Measurements from ENCODE around the gene AKAP9.
"Not testable (repeated sequence)": the region's sequence is repeated elsewhere in the genome, so short reads cannot be mapped to it uniquely, and the experiment has no call there.

- TF ChIP-seq CTCF, POLR2A (IDR thresholded peaks at IDR 0.05): not testable (repeated sequence)
Observed at GRCh38 chr7:91956464-91956863, 15.8 kb downstream of the AKAP9 start.

All from Peyer's patch (tissue), 4 donors.